Ishikawa (cell line): ENCODE data around the gene SSBP3.

ENCODE experiments used
- CEBPB ChIP-seq: IDR thresholded peaks from 2 replicates; pipeline ENCODE4 v1.6.1; 2012
- CREB1 ChIP-seq: IDR thresholded peaks from 2 replicates; pipeline ENCODE4 v1.6.1; 2012; ENCODE audit warnings: low read depth
- EGR1 ChIP-seq: IDR thresholded peaks from 2 replicates; pipeline ENCODE4 v1.6.1; 2012
- EP300 ChIP-seq: IDR thresholded peaks from 2 replicates; pipeline ENCODE4 v1.6.1; 2012; ENCODE audit warnings: borderline replicate concordance
- FOXM1 ChIP-seq: IDR thresholded peaks from 2 replicates; pipeline ENCODE4 v1.6.1; 2012; ENCODE audit warnings: low read depth, borderline replicate concordance
- NFIC ChIP-seq: IDR thresholded peaks from 2 replicates; pipeline ENCODE4 v1.6.1; 2012
- RAD21 ChIP-seq: IDR thresholded peaks from 2 replicates; pipeline ENCODE4 v1.6.1; 2012; ENCODE audit warnings: low read depth
- REST ChIP-seq: IDR thresholded peaks from 2 replicates; pipeline ENCODE4 v1.6.1; 2012; ENCODE audit warnings: low read depth, mild to moderate bottlenecking
- TAF1 ChIP-seq: IDR thresholded peaks from 2 replicates; pipeline ENCODE4 v1.6.1; 2012; ENCODE audit warnings: low read depth, mild to moderate bottlenecking
- TCF12 ChIP-seq: IDR thresholded peaks from 2 replicates; pipeline ENCODE4 v1.6.1; 2012; ENCODE audit warnings: low read depth
- YY1 ChIP-seq: IDR thresholded peaks from 2 replicates; pipeline ENCODE4 v1.6.1; 2012; ENCODE audit warnings: low read depth
- ZBTB7A ChIP-seq: IDR thresholded peaks from 2 replicates; pipeline ENCODE4 v1.6.1; 2012; ENCODE audit warnings: low read depth
- TF ChIP-seq, protein P1 (sequence below): IDR thresholded peaks from 2 replicates; pipeline ENCODE4 v1.6.1; 2012
- TF ChIP-seq, protein P2 (sequence below): IDR thresholded peaks from 2 replicates; pipeline ENCODE4 v1.6.1; 2012

GRCh38 chr1:54225986-54226559 is 180.1 kb downstream of the SSBP3 start:
- TF ChIP-seq, protein P1, sequence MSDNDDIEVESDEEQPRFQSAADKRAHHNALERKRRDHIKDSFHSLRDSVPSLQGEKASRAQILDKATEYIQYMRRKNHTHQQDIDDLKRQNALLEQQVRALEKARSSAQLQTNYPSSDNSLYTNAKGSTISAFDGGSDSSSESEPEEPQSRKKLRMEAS, result no peak
- TF ChIP-seq YY1 (no peak), RAD21 (no peak), TAF1 (no peak), FOXM1 (no peak), CEBPB (no peak), EP300 (no peak), REST (no peak), EGR1 (no peak), CREB1 (no peak), NFIC (no peak), ZBTB7A (no peak), TCF12 (no peak)
- TF ChIP-seq, protein P2, sequence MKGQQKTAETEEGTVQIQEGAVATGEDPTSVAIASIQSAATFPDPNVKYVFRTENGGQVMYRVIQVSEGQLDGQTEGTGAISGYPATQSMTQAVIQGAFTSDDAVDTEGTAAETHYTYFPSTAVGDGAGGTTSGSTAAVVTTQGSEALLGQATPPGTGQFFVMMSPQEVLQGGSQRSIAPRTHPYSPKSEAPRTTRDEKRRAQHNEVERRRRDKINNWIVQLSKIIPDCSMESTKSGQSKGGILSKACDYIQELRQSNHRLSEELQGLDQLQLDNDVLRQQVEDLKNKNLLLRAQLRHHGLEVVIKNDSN, result no peak
